GM12878 (cell line): Measurements from ENCODE around the gene TGFB1I1.

Experiments
- CHD2 ChIP-seq: IDR thresholded peaks from 2 replicates; pipeline ENCODE4 v1.6.1; 2011; ENCODE audit warnings: low read depth, low read length, improper control_type of control experiment, borderline replicate concordance
- NR2F1 ChIP-seq: fragments of 450-650 bp; conservative IDR thresholded peaks from 2 replicates; pipeline ENCODE4 v1.6.1; 2017; ENCODE audit warnings: mild to moderate bottlenecking
- PML ChIP-seq: IDR thresholded peaks from 2 replicates; pipeline ENCODE4 v1.6.1; 2012; ENCODE audit warnings: low read length, inconsistent platforms
- TAF1 ChIP-seq: IDR thresholded peaks from 2 replicates; pipeline ENCODE4 v1.6.1; 2011; ENCODE audit warnings: mild to moderate bottlenecking, low read depth, low read length, borderline replicate concordance
- TF ChIP-seq, protein P1 (sequence below), 3 experiments: IDR thresholded peaks in 2 of 3; conservative IDR thresholded peaks in 1 of 3; 2 replicates each; pipeline ENCODE4 v1.5.1; 2011; ENCODE audit warnings: low read depth in 3 of 3, low read length in 3 of 3, mild to moderate bottlenecking in 3 of 3, control low read depth in 2 of 3, moderate library complexity in 2 of 3, inconsistent platforms in 1 of 3, mixed read lengths in 1 of 3; ENCODE audit not compliant: control insufficient read depth in 2 of 3, insufficient read depth in 1 of 3; ENCODE audit errors: extremely low read depth in 1 of 3
- TF ChIP-seq, protein P2 (sequence below): fragments of 450-650 bp; IDR thresholded peaks from 2 replicates; pipeline ENCODE4 v1.6.1; 2016; ENCODE audit warnings: mild to moderate bottlenecking, moderate library complexity, borderline replicate concordance

DNA sequence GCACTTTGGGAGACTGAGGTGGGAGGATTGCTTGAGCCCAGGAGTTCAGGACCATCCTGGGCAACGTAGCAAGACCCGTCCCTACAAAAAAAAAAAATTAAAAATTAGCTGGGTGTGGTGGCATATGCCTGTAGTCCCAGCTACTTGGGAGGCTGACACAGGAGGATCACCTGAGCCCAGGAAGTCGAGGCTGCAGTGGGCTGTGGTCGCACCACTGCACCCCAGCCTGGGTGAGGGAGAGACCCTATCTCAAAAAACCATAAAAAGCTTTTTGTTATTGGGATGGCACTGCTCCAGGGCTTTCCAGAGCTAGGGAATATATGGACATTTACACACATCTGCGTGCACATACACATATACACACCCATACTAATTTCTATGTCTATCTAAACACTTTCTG is 20.8 kb upstream of the TGFB1I1 start:
- no peak for TF ChIP-seq CHD2
- TF ChIP-seq, protein P1, sequence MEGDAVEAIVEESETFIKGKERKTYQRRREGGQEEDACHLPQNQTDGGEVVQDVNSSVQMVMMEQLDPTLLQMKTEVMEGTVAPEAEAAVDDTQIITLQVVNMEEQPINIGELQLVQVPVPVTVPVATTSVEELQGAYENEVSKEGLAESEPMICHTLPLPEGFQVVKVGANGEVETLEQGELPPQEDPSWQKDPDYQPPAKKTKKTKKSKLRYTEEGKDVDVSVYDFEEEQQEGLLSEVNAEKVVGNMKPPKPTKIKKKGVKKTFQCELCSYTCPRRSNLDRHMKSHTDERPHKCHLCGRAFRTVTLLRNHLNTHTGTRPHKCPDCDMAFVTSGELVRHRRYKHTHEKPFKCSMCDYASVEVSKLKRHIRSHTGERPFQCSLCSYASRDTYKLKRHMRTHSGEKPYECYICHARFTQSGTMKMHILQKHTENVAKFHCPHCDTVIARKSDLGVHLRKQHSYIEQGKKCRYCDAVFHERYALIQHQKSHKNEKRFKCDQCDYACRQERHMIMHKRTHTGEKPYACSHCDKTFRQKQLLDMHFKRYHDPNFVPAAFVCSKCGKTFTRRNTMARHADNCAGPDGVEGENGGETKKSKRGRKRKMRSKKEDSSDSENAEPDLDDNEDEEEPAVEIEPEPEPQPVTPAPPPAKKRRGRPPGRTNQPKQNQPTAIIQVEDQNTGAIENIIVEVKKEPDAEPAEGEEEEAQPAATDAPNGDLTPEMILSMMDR (IDR thresholded peaks at IDR 0.05 in 2 of 3, conservative IDR thresholded peaks at IDR 0.05 in 1 of 3; ENCODE audit: control insufficient read depth in 2 of 3, extremely low read depth in 1 of 3, insufficient read depth in 1 of 3, low read depth in 3 of 3, low read length in 3 of 3): no peak
- no peak for TF ChIP-seq TAF1
- TF ChIP-seq NR2F1: no peak
- TF ChIP-seq, protein P2, sequence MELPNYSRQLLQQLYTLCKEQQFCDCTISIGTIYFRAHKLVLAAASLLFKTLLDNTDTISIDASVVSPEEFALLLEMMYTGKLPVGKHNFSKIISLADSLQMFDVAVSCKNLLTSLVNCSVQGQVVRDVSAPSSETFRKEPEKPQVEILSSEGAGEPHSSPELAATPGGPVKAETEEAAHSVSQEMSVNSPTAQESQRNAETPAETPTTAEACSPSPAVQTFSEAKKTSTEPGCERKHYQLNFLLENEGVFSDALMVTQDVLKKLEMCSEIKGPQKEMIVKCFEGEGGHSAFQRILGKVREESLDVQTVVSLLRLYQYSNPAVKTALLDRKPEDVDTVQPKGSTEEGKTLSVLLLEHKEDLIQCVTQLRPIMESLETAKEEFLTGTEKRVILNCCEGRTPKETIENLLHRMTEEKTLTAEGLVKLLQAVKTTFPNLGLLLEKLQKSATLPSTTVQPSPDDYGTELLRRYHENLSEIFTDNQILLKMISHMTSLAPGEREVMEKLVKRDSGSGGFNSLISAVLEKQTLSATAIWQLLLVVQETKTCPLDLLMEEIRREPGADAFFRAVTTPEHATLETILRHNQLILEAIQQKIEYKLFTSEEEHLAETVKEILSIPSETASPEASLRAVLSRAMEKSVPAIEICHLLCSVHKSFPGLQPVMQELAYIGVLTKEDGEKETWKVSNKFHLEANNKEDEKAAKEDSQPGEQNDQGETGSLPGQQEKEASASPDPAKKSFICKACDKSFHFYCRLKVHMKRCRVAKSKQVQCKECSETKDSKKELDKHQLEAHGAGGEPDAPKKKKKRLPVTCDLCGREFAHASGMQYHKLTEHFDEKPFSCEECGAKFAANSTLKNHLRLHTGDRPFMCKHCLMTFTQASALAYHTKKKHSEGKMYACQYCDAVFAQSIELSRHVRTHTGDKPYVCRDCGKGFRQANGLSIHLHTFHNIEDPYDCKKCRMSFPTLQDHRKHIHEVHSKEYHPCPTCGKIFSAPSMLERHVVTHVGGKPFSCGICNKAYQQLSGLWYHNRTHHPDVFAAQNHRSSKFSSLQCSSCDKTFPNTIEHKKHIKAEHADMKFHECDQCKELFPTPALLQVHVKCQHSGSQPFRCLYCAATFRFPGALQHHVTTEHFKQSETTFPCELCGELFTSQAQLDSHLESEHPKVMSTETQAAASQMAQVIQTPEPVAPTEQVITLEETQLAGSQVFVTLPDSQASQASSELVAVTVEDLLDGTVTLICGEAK: no peak
- no peak for TF ChIP-seq PML
